ENCODE data around the gene FAM32A. TPM values are rescaled to one million over a fixed set of nuclear protein-coding genes. Genes with fewer than 3 reads are reported as not detected.

The FAM32A gene
- total and polyA plus RNA-seq, 2 of the 8 experiments (the other 6 are each of a cell fraction or from before 2014, with no cell fraction given) = 75.6 to 105 TPM

GRCh38 chr19:16201011-16201391, 15.8 kb downstream of the FAM32A start:
- no peak overlapping the region for H2AK5ac ChIP-seq (ENCODE audit: low read depth, low read length)
- peaks cover 8% of the 10 kb centered on the region; the same call in 1 of the 2 replicates for H3K23me2 ChIP-seq (ENCODE audit: low read depth, low read length)
- no peaks in the 10 kb centered on the region for H3K36me3 ChIP-seq (ENCODE audit: control insufficient read depth in 2 of 4, insufficient read depth in 4 of 4, low read length in 3 of 4)
- no peak overlapping the region for H4K8ac ChIP-seq (ENCODE audit: extremely low read depth, insufficient read depth, low read length)
- peaks cover 6% of the 10 kb centered on the region for H3K79me1 ChIP-seq (ENCODE audit: low read depth, low read length)
- peaks cover 0 to 6% of the 10 kb centered on the region in 2 experiments; a peak in 1 of 4 replicates for H3K79me2 ChIP-seq (ENCODE audit: control insufficient read depth in 1 of 2, insufficient read depth in 2 of 2, low read length in 2 of 2)
- H4K20me1 ChIP-seq (replicated peaks in 1 of 2; ENCODE audit: control insufficient read depth in 1 of 2, insufficient read depth in 2 of 2, low read length in 2 of 2) = peaks cover 2 to 12% of the 10 kb centered on the region in 2 experiments
- H3K4ac ChIP-seq (replicated peaks; ENCODE audit: insufficient read length, low read depth, low read length) = no peak overlapping the region
- no peak for FAIRE-seq
- no peak overlapping the region for H3K14ac ChIP-seq (ENCODE audit: insufficient read length)
- no peak overlapping the region for H3K27ac ChIP-seq (ENCODE audit: low read depth, low read length)
- TF ChIP-seq, protein P1, sequence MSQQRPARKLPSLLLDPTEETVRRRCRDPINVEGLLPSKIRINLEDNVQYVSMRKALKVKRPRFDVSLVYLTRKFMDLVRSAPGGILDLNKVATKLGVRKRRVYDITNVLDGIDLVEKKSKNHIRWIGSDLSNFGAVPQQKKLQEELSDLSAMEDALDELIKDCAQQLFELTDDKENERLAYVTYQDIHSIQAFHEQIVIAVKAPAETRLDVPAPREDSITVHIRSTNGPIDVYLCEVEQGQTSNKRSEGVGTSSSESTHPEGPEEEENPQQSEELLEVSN (IDR thresholded peaks at IDR 0.05) = no peak
- no peaks in the 10 kb centered on the region; a peak in 1 of 7 replicates for H3K4me1 ChIP-seq (replicated peaks in 1 of 4; ENCODE audit: control insufficient read depth in 3 of 4, insufficient read depth in 4 of 4, low read length in 3 of 4)
- CTCF ChIA-PET (ENCODE audit: partially characterized antibody) = no interaction called here
- no peak overlapping the region for H3K4me2 ChIP-seq (ENCODE audit: insufficient read depth in 1 of 2, low read depth in 2 of 2, low read length in 2 of 2)
- H4K5ac ChIP-seq (ENCODE audit: insufficient read length, low read depth, low read length) = no peak overlapping the region
- H4K91ac ChIP-seq (replicated peaks; ENCODE audit: insufficient read length, low read length) = no peak overlapping the region
- no peak for DNase-seq (ENCODE audit: low read depth in 1 of 2, low spot score in 2 of 2)
- 86% methylated on average over 4 of the region's 4 CpGs; no CpG with 5 or more reads in 1 of the 2 experiments for WGBS, 2 experiments (ENCODE audit: extremely low coverage in 1 of 2, insufficient coverage in 1 of 2, insufficient read length in 1 of 2, insufficient replicate concordance in 2 of 2, low coverage in 1 of 2, low lambda C conversion rate in 2 of 2, missing lambda C conversion rate in 1 of 2)
- H3K27me3 ChIP-seq (replicated peaks in 1 of 4; ENCODE audit: control insufficient read depth in 3 of 4, extremely low read depth in 1 of 4, insufficient read depth in 3 of 4, low read length in 3 of 4) = no peaks in the 10 kb centered on the region
- POLR2A ChIA-PET (ENCODE audit: partially characterized antibody) = no interaction called here
- H2AFZ ChIP-seq (ENCODE audit: low read length) = no peak overlapping the region
- H2BK15ac ChIP-seq (ENCODE audit: low read length) = no peak overlapping the region
- no peak overlapping the region for H3K4me3 ChIP-seq (ENCODE audit: extremely low read depth in 1 of 4, insufficient read depth in 2 of 4, low read depth in 3 of 4, low read length in 4 of 4)
- H2BK12ac ChIP-seq (ENCODE audit: low read depth, low read length) = no peak overlapping the region
- no peaks in the 10 kb centered on the region for H3K9me3 ChIP-seq (ENCODE audit: insufficient read depth in 2 of 2, low read depth in 1 of 2, low read length in 1 of 2)
- H2BK120ac ChIP-seq (replicated peaks; ENCODE audit: low read depth, low read length) = no peak overlapping the region
- no peak overlapping the region for H3K56ac ChIP-seq (replicated peaks; ENCODE audit: insufficient read length, low read depth, low read length)
- no peak overlapping the region for H2BK5ac ChIP-seq (ENCODE audit: low read depth, low read length)
- no peak overlapping the region for H2BK20ac ChIP-seq (ENCODE audit: low read length)
- H3K23ac ChIP-seq (ENCODE audit: insufficient read length) = no peak overlapping the region
- no peak overlapping the region for H3K18ac ChIP-seq (ENCODE audit: extremely low read depth, low read length)
- H3K9ac ChIP-seq (replicated peaks in 1 of 4; ENCODE audit: extremely low read depth in 1 of 4, low read depth in 3 of 4, low read length in 3 of 4) = no peak overlapping the region

All from H1 (cell line).